ENCODE data around the gene BICD2.

The BICD2 gene

DNA sequence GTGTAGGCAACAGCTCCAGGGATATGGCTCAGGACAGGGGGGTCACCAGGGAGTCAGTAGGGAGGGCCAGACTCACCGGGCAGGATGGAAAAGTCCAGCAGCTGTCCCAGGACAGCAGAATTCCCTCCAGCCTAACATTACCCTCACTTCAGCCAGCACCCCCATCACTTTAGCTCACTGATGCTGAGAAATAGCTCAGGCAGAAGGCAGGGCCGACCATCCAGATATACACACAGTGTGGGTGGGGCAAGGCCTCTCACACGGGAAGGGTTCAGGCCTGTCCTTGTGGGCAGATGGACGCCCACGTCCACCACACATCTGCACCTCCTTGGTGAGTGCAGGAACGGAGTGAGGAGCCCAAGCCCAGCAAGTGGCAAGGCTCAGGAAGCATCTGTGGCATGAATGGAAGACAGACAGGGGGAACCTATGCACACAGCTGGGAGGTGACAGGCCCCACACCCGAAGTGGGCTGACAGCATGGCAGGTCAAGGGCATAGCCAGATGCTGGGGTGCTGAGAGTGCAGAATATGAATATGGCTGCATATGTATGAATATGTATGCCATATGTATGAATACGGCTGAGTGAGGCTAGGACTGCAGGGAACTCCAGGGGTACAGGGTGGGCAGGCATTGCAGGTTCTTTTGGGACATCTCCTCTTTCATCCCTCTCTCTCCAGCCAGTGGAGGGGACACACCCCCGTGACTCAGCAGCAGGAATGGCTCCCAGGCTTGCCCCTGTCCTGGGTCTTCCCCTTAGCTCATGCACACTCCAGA, 17.0 kb downstream of the BICD2 start:
- DNase-seq, result no peak

DNA sequence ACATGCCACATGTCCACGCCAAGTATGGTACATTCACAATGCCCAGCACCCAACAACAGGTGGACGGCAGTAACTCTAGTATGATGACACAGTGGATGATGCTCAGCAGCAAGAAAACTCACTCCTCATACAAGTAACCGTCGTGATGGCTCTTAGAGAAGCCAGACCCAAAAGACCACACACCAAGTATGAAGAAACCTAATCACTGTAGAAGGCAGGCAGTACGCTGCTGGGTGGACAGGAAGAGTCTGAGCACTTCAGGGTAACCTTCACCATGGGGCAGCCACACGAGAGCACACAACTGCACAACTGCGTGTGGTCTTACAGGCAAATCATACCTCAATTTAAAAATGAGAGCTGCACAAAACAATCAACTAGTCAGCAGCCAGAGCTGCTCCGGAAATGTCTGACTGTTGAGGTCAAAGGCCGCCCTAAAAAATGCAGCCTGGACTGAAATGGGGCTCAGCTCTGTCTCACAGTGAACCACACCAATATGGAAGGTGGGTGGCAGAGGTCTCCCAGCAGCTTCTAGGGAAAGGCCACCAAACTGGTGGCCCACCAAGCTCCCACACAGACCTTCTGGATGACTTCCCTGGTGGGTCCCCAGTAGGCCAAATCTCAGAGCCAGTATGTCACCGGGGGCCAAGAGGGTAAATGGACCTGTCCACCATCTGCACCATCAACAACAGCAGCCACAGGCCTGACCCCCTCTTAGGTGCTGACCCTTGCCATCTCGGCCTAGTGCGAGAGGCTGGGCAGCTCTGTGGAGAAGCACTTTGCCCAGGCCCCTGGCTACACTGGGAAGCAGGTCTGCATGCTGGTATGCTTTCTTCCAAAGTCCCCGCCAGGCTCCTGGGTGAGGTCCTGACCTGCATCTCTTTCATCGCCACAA, 17.8 kb downstream of the BICD2 start:
- DNase-seq, result no peak

DNA sequence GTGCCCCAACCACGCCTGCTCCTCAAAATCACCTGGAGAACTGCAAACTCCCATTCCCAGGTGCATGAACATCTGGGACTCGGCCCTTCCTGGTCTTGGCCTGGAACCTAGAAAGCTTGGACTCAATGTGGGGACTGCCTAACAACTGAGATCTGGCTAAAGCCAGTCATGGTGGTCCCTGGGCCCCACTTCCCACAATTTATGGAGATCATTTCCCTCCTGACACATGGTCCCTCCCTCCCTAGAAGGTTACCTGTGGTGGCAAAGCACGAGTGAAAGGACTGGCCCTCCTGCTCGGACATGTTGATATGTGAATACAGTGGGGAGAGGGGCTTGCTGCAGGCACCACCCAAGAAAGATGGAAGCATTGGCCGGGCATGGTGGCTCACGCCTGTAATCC, 18.8 kb downstream of the BICD2 start:
- DNase-seq, result no peak

DNA sequence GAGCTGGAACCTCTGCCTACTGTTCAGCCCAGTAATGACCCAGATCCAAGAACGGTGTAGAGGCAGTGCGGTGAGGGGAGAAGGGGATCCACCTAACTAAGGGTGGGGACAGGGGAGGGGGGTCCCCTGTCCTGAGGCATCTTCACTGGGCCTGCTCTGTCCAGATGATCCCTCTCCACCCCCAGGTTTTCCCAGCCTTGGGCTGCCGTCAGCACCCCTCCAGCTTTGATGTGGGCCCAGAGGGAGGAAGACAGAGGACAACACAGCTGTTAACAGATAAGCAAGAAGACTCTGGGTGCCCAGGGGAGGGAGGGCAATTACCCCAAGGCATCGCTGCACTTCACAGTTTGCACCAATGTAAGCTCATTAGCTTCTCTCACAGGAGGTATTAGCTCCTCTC, 19.3 kb downstream of the BICD2 start:
- no peak for DNase-seq

GRCh38 chr9:92740969-92741368, 23.7 kb downstream of the BICD2 start:
- no peak for DNase-seq

DNA sequence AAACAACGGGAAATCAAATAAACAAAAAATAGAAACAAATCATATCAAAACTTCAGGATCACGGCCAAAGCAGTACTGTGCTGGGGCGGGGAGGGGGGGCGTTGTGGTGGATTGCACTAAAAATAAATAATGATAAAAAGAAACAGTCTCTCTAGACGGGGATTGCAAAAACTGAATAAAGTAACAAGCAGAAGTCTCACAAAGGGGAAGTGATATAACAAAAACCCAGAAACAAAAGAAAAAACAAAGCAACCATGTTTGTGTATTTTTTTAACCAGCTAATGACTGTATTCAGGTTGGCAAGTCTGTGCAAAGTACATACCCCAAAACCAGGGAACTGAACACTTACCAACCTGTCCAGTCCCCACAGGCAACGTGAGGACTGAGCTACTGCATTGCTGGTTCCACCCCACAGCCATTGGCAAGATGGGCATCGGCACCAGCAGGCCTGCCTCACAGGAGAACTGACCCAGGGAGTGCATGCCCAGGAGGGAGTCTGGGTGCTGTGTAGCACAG, 24.1 kb downstream of the BICD2 start:
- DNase-seq, result no peak

DNA sequence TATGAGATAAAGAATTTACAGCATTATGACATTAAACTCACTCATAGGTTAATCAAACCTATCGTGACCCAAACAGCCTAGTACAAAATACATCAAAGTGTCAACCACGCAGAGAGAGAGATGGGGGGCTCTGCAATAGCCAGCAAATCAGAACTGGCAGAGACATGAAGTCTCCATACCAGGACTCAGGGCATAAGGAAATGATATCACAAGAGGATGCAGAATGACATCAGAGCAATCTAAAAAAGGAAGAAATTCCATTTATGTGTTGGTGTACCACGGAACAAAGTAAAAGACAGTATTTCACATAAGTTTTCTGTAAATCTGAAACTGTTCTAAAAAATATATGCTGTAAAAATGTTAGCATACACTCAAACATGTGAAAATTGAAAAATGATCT, 24.6 kb downstream of the BICD2 start:
- DNase-seq, result no peak

DNA sequence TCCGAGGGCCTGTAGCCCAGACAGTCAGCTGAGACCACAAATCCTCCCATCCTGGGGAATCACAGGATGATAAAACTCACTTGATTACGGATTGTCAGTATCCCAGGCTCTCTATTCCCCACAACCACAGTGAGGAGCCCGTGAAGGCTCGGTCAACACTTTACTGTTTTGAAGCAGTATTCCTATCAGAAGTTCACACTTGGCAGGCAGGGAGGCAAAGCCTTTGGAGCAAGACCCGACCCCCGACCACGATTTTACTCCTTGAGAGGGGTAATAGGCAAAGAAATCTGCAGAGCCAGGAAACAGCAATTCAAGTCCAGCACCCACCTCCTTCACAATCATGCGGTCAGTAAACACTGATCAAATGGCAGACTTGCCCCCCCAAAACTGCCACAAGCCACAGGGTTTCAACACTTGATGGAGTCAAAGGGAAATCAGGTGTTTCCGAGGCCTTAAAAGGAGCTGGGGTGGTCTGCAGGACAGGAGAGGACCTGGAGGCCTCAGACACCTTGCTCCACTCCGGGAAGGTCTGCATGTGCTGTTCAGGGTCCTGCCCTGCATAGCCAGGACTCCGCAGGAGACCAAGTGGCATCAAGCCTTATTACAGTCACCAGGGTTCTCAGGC, 25.2 kb downstream of the BICD2 start:
- DNase-seq, result no peak

DNA sequence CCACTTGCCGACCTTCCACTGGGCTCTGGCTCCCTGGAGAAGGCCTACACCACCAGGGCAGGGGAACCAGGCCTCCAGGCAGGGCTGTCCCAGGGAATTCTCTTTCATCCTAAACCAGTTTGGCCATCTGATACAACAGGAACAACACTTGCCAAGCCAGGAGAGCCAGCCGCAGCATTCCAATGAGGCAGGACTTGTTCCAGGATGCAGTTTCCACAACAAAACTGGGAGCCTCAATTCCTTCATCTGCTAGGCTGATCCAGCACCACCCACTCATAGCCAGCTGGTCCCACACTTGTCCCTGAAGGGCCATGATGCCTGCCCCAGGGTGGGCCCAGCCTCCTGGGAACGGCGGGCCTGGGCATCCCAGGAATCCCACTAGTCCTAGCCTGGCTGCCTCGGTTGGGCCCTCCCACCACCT, 26.0 kb downstream of the BICD2 start:
- DNase-seq, result peak; percentile 14 to 66

GRCh38 chr9:92737611-92738299, 26.9 kb downstream of the BICD2 start:
- DNase-seq, result no peak

GRCh38 chr9:92737216-92737606, 27.4 kb downstream of the BICD2 start:
- no peak for DNase-seq

DNA sequence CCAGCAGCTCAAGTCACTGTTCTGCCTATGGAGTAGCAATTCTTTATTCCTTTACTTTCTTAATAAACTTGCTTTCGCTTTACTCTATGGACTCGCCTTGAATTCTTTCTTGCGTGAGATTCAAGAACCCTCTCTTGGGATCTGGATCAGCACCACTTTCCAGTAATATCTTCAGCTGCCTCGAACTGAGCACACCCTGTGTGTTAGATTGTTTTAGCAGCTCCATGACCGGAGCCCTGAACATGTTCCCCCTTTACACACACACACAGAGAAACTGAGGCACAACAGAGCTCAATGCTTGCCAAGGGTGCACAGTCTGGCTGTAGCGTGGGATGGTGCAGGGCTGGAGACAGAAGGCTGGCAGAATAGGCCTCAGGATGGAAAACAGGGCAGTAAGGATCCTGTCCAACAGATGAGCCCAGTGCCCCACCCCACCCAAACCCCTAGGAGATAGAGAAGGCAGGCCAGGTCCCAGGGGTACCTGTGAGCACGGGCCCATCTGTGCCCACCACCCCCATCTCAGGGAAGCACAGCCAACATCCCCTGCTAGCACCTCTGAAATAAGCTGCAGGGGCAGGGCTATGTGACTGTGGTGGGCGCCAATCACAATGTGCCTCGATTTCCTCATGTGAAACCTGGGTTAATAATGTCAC, 27.9 kb downstream of the BICD2 start:
- no peak for DNase-seq

DNA sequence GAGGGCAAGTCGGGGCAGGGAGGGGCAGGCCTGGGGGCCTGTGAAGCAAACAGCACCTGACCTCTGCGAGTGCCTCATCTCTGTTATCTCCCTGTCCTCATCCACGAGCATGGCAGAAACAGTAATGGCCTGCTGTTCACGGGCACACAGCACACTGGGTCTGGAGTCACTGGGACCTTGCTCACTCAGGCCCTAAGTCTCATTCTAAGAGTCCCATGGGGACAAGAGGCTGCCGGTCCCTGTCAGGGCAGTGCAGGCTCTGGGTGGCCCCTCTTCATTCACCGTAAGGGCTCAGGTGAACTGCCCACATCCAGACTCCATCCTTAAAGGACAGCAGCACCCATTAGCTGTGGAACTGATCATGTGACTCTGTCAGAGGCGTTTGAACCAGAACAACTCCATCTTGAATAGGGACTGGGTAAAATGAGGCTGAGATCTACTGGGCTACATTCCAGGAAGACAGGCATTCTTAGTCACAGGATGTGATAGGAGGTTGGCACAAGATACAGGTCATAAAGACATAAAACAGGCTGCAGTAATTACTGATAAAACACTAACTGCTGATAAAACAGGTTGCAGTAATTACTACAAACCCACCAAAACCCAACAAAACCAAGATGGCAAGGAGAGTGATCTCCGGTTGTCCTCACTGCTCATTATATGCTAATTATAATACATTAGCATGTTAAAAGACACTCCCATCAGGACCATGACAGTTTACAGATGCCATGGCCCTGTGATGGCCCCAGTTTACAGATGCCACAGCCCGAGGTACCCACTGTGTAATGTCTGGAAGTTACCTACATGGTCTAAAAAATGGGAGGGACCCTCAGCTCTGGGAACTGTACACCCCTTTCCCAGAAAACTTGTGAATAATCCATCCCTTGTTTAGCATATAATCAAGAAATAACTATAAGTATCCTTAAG, 28.7 kb downstream of the BICD2 start:
- DNase-seq, result no peak

- no peak for DNase-seq
Measured at GRCh38 chr9:92734931-92735635, 29.6 kb downstream of the BICD2 start.

GRCh38 chr9:92730897-92731296, 33.7 kb downstream of the BICD2 start:
- DNase-seq, result no peak

- no peak for DNase-seq
Measured at GRCh38 chr9:92729735-92730155, 34.9 kb downstream of the BICD2 start.

- DNase-seq, result peak; percentile 11 to 48
Measured at GRCh38 chr9:92728831-92729734, 35.5 kb downstream of the BICD2 start.

DNA sequence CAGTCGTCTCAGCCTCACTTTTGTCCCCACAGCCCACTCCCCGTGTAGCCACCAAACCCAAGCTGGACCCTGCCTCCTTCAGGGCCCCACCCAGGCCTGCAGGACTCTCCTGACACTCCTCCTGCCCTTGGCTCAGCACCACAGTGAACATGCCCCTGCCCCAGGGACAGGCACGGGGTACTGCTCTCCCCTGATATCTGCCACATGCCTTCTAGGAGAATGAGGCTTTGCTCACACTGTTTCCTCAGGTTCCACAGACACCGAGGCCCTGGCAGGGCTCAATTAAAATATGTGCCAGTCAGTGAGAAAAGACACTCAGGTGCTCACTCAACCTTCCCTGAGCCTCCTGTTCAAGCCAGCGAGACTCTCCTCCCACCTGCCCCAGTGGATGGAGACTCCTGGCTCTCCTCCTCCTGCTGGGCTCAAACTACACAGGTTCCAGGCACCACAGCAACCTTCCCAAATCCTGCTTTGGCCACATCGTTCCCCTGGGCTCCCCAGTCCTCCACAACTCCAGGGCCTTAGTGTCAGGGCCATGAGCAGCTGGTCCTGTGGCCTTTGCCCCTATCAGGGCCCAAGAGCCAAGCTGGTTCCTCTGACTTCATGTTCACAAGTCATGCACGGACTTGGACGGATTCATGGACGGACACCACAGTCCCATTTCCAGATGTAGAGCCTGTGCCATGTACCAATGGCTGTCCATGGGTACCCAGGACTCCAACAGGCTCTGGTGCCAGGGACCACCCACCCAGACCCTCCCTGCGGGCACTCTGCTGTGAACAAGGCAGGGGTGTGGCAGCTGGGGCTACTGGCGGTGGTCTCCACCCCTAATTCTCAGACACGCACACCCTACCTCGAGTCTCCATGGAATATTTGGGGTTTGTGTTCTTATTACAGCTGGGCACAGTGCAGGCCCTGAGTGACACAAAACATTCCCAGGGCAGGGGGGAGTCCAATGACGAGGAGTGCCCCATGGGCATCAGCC, 36.6 kb downstream of the BICD2 start:
- DNase-seq, result no peak

Data from hippocampal formation (tissue), 2 donors.